HG03432 (cell line): ENCODE results near the gene STXBP3.
A peak's percentile ranks its signal among the peaks of the same experiment; 100 is the strongest.

ENCODE experiments used
- ATAC-seq: cut with Tn5 transposase; IDR thresholded peaks from one replicate; pipeline ENCODE4 v1.9.1; 2021; ENCODE audit warnings: mild to moderate bottlenecking, moderate library complexity; ENCODE audit not compliant: unreplicated experiment

Gene STXBP3

DNA sequence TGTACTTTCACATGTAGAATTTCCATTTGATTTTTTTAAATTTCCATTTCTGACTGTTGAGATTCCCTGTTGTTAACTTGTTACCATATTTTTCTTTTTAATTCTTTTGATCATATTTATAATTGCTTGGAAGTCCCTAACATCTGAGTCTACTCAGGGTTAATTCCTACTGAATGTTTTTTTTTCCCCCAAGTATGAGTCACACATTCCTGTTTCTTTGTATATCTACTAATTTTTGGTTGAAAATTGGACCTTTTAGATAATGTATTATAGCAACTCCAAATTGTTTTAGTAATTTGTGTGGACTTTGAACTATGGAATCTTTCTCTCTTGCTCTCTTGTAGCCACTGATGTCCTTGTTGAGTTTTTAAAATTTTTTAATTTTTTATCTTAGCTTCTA lies 54.6 kb downstream of the STXBP3 start:
- ATAC-seq, result no peak

GRCh38 chr1:108803548-108803947 lies 57.1 kb downstream of the STXBP3 start:
- no peak for ATAC-seq

- no peak for ATAC-seq
Observed at GRCh38 chr1:108808438-108808837, 62.0 kb downstream of the STXBP3 start.

- ATAC-seq, result no peak
Observed at GRCh38 chr1:108811611-108812010, 65.1 kb downstream of the STXBP3 start.

DNA sequence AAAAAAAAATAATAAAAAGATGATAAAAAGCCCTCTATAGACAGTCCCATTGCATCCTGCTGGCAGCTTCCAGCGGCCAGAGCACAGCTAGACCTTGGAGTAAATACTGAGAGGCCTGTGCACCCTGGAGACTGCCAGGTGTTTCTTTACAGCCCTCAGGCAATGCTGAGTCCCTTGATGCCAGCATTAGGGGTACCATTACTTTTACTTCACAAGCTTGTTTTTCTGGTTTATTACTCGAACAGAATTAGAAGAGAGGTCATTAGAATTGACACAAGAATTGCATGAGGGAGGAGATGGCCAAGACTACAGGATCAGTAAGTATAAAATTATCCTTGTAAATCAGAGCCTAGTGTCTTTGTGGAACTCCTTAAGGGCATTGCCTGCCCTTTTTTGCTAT lies 66.9 kb downstream of the STXBP3 start:
- no peak for ATAC-seq

DNA sequence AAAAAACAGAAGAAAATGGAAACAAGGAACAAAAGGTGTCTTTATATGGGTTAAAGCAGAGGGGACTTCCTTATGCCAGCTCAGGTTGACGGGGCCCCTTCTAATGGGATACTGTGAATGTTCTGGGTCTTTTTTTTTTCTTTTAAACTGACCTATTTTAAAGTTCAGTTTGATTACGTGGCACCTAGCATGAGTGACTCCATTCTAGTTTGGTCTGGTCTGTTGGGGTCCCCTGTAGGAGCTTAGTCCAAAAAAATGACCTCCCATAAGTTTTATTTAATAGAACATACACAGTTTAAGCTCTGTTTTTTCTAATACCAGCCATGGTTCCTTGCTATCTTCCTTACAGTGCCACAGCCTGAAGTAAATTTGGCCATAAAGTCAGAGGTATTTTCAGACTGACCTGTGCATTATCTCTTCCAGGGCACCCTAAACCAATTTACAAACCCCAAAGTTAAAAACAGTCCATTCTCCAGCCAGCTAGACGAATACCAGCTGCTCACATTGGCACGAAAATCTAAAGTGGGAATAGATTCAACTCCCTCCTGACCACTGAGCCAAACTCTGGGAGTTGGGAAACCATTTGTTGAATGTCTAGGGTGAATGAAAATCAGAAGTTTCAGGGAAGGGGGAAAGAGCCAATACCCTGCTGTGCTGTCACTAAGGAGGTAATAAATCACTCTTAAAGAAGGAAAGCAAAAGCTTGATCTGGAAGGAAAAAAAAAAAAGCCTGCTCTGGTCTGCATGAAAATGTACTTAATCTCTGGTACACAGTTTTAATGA lies 68.1 kb downstream of the STXBP3 start:
- ATAC-seq, result no peak

DNA sequence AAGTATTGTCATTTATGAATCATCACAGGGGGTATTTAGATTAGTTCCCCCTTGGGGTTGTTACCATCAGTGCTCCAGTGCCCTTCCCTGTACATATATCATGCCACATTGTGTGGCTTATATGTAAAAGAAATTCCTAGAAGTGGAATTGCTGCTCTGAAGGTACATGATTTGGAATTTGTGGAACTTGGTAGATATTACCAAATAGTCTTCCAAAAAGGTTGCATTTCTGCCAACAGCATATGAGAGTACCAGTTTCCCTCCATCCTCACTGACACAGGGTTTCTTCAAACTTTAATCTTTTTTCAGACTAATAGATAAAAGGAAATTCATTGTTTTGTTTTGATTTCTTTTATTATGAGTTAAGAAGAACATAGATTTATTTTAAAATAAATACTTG lies 69.1 kb downstream of the STXBP3 start:
- ATAC-seq, result no peak

DNA sequence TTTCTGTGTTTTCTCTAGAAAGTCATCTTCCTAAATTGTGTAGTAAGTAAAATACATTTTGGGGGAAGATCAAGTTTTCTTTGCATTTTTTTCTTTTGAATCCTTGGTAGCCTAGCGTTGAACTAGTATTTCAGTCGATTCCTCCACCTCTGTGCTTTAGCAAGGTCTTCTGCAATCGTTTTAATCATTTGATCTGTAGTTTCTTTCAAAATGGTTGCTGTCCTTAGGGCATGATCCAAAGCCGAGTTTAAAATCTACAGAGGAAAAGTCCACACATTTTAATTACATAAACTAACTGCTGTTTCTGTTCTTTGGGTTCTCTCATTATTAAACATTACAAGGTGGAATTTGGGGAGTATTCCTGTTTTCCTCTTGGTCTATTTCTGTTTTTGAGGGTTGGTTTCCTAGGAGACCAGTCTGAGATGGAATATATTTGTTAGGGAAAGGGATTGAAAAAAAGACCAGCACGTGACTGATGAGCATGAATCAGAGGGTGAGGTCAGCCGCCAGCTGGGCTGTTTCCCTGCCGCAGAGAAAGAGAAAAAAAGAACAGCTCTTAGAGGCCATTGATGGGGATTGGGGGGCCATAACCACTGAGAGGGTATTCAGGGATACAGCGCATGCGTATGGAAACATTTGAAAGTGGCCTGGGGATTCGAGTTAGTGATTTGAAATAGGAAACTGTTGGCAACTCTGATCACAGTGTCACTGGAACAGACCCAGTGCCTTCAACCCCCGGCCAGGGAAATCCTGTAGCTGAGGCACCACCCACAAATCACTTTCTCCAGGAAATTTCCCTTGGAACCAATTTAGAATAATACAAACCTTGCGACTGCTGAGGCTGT lies 69.8 kb downstream of the STXBP3 start:
- ATAC-seq, result no peak

GRCh38 chr1:108817016-108817415 lies 70.5 kb downstream of the STXBP3 start:
- no peak for ATAC-seq

GRCh38 chr1:108817811-108818210 lies 71.3 kb downstream of the STXBP3 start:
- ATAC-seq, result no peak

- no peak for ATAC-seq
Observed at GRCh38 chr1:108819878-108820277, 73.4 kb downstream of the STXBP3 start.

- ATAC-seq, result no peak
Observed at GRCh38 chr1:108823632-108824031, 77.2 kb downstream of the STXBP3 start.

GRCh38 chr1:108824051-108824450 lies 77.6 kb downstream of the STXBP3 start:
- ATAC-seq, result no peak

- ATAC-seq, result no peak
Observed at GRCh38 chr1:108826081-108826635, 79.7 kb downstream of the STXBP3 start.

DNA sequence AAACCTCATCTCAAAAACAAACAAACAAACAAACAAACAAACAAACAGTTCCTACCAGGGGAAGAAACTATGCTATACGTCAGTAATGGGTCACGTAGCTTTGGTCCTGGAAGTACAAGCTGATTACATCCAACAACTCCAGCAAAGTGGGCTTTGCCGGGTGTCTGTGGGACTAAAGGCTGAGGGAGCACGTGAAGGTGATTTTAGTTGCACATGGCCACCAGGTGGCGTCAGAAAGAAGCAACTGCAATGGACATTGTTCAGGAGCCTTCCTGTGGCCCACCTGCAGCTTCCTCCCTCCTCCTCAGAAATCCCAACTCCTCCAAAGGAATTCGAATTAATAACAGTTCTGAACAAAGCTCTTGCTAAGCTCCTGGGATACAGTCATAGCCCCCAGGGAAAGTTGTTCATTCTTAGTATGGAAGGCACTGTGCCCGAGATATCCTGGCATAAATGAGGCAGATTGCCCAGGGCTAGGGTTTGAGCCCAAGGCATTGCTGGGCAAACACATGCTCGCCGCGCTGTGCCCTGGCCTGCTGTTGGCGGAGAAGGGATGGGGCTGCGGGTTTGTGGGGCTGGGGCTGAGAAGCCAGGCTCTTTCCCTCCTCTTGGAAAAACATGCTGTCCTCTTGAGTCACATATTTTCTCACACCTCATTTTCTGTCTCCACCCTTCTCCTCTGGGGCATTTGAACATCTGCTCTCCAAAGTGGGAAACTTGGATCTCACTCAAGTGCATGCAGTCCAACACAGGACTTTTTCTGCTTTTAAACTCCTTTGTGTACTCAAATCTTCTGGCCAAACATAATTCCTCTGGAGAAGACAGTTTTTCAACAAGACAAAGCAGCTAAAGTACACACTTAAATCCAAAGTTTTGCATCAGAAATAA lies 81.8 kb downstream of the STXBP3 start:
- peak; percentile 74 for ATAC-seq

- ATAC-seq, result no peak
Observed at GRCh38 chr1:108829498-108829916, 83.0 kb downstream of the STXBP3 start.

DNA sequence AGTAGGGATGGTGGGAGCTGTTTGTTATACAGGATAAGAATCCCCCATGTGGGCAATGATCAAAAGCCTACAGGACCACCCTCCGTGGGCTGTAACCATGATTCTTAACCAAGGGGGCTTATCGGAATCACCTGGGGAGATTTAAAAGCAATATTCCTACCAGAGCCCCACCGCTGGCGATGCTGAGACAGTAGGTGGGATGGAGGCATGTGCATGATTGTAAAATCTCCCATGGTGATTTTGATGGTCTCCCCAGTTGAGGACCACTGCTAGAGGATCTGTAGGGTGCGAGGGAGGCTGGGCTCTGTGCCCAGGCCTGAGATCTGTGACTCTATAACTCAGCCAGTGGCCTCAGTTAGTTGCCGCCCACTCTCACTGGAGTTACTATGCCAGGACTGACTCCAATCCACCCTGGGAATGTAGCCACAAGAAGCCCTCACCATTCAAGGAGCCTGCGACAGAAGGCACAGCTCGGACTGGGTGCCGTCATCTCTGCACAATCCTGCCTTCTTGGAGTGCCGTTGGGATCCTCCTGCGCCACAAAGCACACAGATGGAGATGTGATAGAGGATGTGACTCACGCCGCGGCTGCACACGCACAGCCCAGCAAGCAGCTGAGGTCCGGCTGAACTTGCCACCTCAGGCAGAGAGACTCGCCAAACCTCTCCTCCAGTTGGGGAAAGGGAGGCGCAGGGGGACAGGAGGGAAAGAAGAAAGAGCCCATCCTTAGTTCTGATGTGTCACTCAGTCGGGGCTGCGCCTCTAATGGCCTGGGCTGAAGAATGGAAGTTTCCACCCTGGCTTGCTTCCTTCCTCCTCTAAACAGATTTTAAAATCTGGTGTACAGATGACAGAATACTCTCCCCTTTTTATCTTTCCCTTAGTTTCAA lies 83.9 kb downstream of the STXBP3 start:
- ATAC-seq, result no peak

DNA sequence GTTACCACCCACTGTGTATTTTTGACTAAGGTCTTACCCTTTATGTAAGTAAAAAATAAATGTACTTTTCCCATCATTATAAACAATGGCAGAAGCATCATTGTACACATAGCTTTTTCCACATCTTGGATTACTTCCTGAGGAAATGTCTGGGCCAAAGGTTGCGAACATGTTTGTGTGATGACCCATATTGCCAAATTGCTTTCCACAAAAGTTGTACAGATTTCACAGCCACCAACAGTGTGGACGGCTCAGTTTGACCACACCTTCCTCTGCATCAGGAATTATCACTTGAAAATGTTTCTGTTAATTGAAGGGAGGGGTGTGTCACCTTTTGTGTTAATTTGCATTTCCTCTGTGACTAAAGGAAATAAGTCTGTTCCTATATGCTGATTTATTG lies 84.8 kb downstream of the STXBP3 start:
- ATAC-seq, result no peak

DNA sequence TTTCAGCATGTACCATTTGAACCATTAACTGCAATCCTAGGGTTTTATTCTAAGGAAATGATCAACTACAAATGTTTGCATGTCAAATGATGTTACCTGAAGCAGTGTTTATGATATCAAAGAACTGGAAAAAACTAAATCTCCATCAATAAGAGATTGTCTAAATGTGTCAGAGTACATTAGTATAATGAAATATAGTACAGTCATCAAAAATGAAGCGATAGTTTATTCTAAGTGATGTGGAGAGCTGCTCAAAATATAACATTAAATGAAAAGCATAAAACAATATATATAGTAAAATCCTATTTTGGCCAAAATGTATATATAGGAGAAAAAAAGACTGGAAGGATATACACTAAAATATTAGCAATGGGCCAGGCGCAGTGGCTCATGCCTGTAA lies 86.5 kb downstream of the STXBP3 start:
- no peak for ATAC-seq

- ATAC-seq, result no peak
Observed at GRCh38 chr1:108841703-108842102, 95.2 kb downstream of the STXBP3 start.
